ENCODE data around the gene VAMP2. TPM values are rescaled to one million over a fixed set of nuclear protein-coding genes. Genes with fewer than 3 reads are reported as not detected.

VAMP2 gene
- total and polyA plus RNA-seq, 10 of the 15 experiments (the other 5 are each of a cell fraction or from before 2014, with no cell fraction given): 3.0 to 35.2 (median 25.0) TPM

GRCh38 chr17:8123695-8124349 is 38.9 kb downstream of the VAMP2 start, which contains the start of gene HES7 (continued):
- TF ChIP-seq IRF5 (IDR thresholded peaks at IDR 0.05; ENCODE audit: borderline replicate concordance) (no peak), CUX1 (IDR thresholded peaks at IDR 0.05; ENCODE audit: insufficient replicate concordance, low read depth, low read length) (no peak), HDGF (IDR thresholded peaks at IDR 0.05) (no peak), NFXL1 (IDR thresholded peaks at IDR 0.05; ENCODE audit: borderline replicate concordance) (no peak), SMAD5 (IDR thresholded peaks at IDR 0.05; ENCODE audit: low read depth) (no peak), ZBED1 (IDR thresholded peaks at IDR 0.05; ENCODE audit: borderline replicate concordance) (no peak), RAD51 (IDR thresholded peaks at IDR 0.05) (no peak)

All from GM12878 (cell line).